Measurements from ENCODE around the gene SLC16A5.
"Not testable (repeated sequence)": the region's sequence is repeated elsewhere in the genome, so short reads cannot be mapped to it uniquely, and the experiment has no call there.

SLC16A5 gene

DNA sequence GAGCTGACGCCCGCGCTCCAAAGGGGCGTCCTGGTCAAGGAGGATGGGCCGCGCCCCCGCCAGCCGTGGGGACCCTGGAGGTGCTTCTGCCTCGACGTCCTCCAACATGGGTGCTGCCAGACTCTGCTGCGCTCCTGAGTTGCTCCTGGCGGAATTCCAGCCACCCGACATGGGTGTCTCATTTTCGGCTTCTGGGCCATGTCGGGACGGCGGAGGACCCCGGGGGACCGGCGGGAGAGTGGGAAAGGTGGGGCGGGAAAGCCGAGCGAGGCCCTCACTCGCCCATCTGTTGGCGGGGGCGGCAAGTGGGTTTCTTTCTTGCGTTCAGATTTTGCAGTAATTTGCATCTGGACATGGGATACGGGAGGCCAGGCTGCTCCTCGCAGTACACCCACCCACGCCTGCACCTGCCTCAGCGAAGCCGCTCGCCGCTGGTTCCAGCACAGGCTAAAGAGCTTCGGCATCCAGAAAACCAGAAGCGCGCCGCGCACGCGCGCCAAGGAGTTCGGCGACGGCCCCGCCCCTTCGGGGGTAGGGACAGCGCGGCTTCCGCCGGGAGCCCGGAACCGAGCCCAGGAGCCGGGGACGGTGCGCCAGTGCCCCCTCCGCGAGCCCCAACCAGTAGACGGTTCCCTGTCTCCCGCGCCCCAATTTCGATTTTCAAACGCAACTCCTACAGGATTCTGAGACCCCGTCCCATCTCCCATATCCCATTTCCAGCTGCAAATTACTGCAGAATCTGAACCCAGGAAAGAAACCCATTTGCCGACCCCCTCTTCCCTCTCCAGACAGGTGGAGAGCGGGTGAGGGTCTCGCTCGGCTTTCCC is 21.9 kb downstream of the SLC16A5 start, which contains the start of gene ARMC7:
Gene ARMC7 (plus strand): TSS at position 563 of the 827 bp plus-strand sequence. CDS start 320 bp downstream, outside the sequence.
- peak; percentile 84 to 91 (median 90) for DNase-seq (ENCODE audit: low read depth in 2 of 3, low spot score in 1 of 3)

DNA sequence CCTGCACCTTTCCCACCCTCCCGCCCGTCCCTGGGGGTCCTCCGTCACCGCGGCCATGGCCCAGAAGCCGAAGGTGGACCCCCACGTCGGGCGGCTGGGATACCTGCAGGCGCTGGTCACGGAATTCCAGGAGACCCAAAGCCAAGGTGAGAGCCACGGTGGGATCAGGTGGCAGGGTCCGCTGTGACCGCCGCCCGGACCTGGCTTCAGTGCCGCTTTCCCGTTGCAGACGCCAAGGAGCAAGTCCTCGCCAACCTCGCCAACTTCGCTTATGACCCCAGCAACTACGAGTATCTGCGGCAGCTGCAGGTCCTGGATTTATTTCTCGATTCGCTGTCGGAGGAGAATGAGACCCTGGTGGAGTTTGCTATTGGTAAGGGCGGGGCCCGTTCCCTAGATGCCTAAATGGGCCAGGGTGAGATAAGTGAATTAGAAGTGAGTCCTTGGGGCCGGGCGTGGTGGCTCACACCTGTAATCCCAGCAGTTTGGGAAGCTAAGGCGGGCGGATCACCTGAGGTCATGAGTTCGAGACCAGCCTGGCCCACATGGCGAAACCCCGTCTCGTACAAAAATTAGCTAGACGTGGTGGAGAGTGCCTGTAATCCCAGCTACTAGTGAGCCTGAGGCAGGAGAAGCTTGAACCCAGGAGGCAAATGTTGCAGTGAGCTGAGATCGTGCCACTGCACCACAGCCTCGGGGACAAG is 22.6 kb downstream of the SLC16A5 start:
- no peak for DNase-seq (ENCODE audit: low read depth in 2 of 3, low spot score in 1 of 3)

DNA sequence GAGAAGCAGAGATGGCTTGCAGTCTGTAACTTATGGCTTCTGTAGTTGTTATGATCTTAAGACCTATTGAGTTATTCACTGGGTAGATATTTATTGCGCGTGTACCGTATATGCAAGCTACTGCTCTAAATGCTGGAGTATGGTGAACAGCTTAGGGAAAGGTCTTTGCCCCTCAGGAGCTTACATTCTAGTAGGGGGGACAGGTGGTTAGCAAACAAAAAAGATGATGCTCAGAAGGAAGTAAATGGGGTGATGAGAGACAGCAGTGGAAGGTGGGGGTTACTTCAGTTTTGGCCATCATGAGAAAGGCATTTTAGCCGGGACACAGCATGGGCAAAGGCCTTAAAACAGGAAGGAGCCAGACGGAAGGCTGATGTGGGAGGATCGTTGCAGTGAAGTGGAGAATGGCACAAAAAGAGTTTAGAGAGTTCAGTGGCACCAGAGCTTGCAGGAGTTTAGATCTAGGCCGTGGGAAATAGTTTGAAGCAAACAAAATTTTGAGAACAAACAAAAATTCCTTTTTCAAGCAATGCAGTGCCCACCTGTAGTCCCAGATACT is 24.1 kb downstream of the SLC16A5 start:
- DNase-seq (ENCODE audit: low read depth in 2 of 3, low spot score in 1 of 3): no peak

DNA sequence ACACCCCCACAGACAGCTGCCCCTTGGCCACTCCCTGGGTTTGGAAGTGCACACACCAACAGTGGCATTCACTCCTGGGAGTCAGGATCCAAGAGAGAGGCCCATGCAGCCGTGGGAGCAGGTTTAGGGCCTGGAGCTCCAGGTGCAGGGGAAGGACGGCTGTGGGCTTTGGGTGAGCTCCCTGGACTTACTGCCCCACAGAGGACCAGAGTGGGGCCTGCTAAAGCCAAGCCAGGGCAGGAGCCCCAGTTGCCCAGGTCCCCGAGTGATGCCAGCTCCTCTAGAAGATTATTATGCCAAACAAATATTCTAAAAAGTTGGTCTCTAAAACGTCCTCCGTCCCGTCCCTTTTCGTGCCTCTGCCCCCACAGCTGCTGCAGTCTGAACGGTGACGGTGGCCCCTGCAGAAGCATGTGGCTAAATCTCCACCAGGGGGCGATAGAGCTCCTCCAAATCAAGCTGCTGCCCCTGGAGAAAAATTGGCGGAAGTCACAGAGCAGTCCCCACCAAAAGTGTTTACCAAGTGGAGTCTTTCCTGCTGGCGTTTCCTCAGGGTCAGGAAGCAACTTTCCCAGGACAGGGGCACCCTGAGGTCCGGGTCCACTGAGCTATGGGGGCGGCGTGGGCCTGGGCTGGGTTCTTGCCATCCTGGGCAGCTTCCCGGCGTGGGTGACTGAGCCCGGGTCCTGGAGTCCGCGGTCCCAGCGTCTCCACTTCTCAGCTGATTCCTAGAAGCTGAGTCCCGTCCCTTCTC is 26.2 kb downstream of the SLC16A5 start:
- DNase-seq (ENCODE audit: low read depth in 2 of 3, low spot score in 1 of 3): peak; percentile 80 to 96 (median 81)

DNA sequence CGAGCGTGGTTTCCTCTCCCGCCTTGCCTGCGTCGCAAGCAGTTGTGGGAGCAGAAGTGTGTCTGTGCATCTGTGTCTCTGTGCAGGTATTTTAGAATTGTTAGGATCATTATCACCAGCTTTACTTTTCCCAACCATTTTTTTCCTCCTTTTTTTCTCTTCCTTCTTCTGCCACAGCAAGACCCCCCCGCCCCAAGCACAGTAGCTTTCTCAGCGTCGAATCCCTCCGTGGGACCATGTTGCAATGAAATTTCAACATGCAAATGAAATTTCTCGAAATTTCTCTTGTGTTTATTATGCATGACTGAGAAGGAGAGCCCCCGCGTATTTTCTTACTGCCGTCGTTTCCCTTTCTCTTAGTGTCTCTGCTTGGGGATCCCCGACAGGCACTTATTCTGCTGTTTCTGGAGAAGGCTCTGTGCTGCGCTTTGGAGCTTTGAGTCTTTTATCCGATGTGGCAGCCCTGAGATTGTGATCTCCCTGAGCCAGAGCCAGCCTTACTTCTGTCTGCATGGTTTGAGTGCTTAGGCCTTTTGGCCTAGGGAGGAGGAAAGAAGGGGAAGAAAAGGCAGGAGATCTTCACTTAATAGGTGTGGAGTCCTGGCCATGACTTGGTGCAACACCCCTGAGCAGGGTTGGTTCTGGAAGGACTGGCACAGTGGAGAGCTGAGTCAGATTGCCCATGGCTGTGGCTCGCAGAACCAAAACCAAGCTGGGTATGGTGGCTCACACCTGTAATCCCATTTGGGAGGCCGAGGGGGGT is 27.0 kb downstream of the SLC16A5 start:
- no peak for DNase-seq (ENCODE audit: low read depth in 2 of 3, low spot score in 1 of 3)

DNA sequence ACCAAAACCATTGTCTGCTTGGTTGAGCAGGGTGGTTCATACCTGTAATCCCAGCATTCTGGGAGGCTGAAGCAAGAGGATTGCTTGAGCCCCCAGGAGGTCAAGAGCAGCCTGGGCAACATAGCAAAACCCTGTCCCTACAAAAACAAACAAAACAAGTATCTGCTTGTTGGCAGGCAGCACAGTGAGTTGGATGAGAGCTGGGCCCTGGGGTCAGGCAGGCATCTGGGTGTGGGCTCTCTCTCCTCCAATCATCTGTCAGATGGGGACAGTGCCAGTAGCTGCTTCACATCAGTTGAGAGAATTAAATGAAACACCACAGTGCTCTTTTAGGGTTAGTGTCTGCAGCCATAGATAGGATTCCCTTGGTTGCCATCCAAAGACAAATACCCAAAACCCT is 27.8 kb downstream of the SLC16A5 start:
- no peak for DNase-seq (ENCODE audit: low read depth in 2 of 3, low spot score in 1 of 3)

DNA sequence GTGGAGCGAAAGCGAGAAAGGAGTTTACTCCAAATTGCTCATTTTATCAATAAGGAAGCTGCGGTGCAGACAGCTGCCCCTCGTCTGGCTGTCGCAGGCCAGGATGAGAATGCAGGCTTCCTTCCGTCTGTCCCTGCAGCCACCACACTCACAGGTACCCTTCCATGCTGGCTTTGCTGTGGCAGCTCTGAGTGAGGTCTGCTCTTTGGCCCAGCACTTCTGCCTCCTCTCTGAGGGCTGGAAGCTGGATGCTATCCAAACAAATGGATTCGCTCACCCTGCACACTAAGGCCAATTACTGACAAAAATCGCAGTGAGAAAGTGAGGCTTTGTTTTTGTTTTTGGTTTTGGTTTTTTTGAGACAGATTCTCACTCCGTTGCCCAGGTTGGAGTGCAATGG is 29.0 kb downstream of the SLC16A5 start:
- DNase-seq (ENCODE audit: low read depth in 2 of 3, low spot score in 1 of 3): no peak

DNA sequence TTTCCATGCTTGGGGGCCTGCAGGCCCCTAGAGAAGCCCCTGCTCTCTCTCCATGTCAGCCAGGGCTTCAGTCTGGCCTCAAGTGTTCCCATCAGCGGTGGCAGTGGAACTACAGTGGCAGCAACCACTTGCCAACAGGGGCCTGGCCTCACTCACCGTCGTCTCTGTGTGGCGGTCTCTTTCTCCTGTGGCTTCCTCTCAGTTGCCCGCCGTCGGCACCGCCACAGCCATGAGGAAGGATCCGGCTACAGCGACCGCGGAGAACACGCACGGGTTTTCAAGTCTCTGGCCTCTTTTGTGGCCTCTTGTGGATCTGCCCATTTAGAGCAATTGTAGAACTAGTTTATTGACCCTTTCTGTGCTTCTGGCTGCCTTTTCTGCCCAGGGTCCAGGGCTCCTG is 30.6 kb downstream of the SLC16A5 start:
- DNase-seq (ENCODE audit: low read depth in 2 of 3, low spot score in 1 of 3): no peak

DNA sequence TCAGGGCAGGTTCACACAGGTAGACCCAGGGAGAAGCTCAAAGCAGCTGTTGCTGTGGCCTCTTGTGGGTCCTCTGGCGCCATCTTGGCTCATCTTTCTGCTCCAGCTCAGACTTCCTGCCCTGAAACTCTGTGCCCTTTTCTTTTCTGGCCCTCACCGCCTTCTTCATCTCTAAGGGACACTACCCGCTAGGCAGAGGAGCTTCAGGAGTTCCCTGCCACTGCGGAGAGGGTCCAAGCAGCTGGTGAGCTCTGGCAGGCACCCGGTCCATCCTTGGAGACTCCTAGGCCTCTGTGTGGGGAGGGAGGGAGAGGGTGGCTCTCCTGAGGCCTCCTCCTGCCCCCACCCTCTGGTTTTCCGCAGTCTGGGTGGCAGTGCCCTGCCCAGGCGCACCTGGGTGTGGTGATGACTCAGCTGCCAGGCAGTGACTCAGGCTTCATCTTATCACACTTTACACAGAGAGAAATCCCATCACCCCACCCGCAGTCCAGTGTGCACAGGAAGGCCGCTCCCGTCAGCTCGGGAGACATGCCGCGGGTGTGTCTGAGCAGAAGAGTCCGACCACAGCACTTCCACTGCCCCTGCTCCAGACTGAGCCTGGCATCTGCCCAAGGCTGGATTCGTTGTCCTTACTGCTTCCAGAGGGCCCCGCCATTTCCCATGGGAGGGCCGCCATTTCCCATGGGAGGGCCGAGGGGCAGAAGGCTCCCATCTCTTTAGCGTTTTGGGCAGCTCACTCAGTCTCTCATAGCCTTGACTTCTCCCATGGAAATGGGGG is 36.5 kb downstream of the SLC16A5 start:
- peak; percentile 36 to 51 (median 45) for DNase-seq (ENCODE audit: low read depth in 2 of 3, low spot score in 1 of 3)

DNA sequence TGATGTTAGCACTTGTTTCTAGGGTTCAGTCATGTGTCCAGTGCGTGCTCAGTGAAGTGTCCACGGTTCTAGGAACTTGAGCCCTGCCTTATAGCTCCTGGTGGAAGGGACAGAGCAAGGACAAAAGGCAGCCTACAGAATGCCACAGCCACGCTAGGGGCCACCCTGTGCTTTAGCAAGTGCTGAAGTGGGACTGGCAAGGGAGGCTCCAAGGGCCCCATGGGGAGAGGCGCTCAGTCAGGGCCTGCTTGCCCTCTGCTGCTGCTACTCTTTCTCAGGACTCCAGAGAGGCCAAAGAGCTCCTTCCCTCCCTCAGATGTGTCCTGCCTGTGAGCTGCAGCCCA is 37.0 kb downstream of the SLC16A5 start:
- no peak for DNase-seq (ENCODE audit: low read depth in 2 of 3, low spot score in 1 of 3)

DNA sequence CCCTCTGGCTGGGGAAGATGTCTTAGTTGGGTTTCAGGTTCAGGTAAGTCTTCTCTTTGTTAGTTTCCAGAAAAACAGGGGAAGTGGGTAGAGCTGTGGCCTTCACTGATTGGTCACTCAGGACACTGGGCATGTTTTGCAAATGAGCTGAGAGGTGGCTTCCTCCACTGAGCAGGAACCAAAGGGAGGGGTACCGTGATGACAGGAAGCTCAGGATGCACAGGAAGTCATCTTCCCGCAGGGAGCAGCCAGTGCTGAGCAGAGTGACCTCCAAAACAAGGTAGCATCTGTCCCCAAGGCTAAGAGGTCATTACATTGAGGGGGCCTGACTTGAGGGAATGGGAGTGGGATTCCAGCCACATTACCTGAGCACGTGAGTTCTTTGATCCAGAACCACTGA is 38.2 kb downstream of the SLC16A5 start:
- DNase-seq (ENCODE audit: low read depth in 2 of 3, low spot score in 1 of 3): no peak

DNA sequence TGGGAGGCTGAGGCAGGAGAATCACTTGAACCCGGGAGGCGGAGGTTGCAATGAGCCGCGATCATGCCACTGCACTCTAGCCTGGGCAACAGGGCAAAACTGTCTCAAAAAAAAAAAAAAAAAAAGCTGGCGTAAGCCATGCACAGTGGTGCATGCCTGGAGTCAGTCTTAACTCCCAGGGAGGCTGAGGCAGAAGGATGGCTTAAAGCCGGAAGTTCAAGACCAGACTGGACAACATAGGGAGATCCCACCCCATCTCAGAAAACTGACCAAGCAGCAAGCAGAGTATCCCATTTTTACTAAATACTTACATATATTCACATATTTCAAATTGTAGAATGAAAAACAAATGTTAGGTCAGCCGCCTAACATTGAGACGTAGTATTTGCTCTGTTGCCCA is 39.2 kb downstream of the SLC16A5 start:
- no peak for DNase-seq (ENCODE audit: low read depth in 2 of 3, low spot score in 1 of 3)

DNA sequence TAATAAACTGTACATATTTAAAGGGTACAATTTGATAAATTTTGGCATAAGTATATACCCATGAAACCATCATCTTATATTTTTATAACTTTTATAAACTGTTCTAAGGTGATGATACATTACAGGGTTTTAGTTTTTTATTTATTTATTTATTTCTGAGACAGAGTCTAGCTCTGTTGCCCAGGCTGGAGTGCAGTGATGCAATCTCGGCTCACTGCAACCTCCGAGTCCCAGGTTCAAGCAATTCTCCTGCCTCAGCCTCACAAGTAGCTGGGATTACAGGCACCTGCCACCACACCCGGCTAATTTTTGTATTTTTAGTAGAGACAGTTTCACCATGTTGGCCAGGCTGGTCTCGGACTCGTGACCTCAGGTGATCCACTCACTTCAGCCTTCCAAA is 40.2 kb downstream of the SLC16A5 start:
- not testable (repeated sequence) for DNase-seq (ENCODE audit: low read depth in 2 of 3, low spot score in 1 of 3)

DNA sequence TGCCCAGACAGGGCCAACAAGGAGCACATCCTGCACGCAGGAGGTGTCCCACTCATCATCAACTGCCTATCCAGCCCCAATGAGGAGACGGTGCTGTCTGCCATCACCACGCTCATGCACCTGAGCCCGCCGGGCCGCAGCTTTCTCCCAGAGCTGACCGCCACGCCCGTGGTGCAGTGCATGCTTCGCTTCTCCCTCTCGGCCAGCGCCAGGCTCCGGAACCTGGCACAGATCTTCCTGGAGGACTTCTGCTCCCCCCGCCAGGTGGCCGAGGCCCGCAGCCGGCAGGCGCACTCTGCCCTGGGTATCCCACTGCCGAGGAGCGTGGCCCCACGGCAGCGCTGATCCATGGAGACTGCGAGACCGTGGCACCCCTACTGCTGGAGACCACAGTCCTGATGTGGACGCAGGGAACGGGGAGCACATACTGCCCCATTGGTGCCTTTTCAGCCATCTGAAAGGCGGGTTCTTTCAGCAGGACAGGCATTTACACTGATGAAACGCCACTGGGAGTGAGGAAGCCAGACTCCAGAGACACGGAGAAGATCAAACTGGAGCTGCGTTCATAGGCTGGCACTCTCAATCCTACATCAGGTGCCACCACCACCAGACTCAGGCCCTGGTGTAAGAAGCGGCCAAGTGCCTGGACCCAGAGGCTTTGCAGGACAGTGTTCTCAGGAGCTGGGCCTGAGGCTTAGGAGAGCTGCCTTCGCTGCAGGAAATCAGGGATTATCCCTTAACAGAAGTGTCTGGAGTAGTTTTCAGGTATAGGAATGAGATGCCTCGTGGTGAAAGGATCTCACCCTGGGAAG is 41.1 kb downstream of the SLC16A5 start:
- no peak for DNase-seq (ENCODE audit: low read depth in 2 of 3, low spot score in 1 of 3)

DNA sequence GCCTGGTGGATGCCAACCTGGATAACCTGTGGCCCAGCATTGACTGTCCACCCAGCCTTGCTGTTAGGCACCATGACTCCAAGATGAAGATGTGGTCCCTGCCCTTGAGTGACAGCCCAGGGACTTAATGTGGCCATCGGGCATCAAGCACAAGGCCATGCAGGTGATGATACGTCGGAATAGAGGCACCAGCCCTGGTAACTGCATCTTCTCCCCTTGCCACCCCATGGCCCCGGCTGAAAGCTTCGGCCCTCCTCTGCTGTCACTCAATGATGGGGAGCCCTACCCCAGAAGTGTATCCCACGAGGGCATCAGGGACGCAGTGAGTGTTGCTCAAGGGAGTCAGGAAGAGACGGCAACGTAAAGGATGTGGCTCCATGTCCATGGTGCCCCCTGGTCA is 41.8 kb downstream of the SLC16A5 start:
- DNase-seq (ENCODE audit: low read depth in 2 of 3, low spot score in 1 of 3): no peak

DNA sequence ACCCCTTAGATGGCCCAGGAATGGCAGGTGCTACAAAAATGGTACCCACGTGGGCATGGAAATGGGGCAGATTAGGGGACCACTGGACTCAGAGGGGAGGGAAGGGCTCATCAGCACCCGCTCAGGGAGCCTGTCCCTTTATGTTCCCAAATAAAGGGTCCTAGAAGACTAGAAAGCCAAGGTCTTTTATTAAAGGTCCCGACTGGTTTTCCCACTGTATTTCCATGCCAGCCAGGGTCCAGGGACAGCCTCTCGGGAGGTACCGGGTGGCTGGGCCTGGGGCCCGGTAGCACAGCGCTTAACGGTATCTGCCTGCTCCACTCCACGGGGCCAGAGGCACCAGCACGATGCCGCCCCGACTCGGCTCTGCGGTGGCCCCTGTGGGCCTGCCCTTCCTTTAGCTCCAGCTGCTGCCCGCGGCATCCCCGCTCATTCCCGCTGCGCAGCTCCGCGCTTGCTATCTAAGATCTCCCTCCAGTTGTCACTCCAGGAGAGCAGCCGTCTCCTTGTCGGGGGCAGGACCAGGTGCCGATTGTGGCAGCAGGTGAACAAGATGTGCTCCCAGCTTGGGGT is 42.4 kb downstream of the SLC16A5 start:
- DNase-seq (ENCODE audit: low read depth in 2 of 3, low spot score in 1 of 3): no peak

DNA sequence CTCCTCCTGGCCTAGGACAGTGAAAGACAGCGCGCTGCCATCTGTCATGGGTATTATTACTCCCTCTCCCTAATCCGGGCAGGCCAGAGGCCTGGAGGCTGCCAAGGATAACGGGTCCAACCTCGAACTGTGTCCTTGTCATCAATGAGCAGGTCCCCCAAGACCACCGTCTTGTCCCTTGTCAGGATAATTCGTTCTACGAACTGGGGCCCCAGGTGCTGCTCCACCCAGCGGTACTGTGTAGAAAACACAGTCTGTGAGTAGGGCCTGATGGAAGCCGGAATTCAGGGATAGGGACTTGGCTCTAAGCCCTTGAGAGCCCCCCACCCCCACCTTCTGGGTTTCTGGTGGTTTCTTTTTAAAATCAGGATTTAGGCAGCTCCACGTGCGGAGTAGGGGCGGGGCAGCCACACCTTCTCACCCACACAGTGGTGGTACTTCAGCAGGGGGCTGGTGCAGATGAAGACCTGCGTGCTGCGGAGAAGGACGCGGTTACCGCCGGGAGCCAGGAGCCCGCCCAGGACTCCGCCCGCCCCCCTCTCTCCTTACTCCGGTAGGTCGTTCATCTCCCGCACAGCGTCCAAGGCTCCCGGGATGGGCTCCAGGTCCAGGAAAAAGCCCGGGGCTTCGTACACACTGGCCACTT is 43.0 kb downstream of the SLC16A5 start:
- peak in 2 of 3 donors; percentile 38 to 41 for DNase-seq (ENCODE audit: low read depth in 2 of 3, low spot score in 1 of 3)

DNA sequence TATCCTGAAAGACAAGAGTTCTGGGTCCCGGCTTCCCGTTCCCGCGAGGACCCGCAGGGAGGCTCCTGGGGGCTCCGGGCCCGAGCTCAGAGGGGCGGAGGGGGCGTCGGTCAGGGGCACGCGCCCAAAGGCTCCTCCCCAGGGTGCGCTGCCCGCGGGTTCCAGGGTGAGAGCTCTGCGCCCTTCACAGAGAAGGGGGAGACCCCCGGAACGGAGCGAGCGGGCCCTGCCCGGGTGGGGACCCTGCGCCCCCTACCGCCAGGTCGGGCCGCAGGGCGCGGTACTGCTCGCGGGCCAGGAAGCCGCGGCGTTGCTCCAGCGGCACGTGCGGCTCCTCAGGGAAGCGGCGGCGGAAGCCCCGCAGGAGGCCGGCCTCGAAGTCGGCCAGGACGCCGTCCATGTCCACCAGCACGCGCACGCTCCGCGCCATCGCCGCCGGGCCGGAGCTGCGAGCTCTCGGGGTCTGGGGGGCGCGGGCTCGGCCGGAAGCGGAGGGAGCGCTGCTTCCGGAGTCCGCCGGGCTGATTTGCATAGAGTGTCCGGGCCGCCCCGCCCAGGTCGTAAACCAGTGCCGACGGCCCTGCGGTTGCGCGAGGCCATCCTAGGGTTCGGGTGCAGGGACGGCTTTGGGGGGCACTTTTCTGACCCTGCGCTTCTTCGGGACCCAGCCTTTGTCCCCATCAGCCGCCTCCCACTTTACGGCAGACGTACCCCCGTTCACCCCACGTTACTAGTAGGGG is 43.7 kb downstream of the SLC16A5 start, which contains the start of gene NT5C:
Gene NT5C (minus strand): TSS at position 465 of the 740 bp plus-strand sequence. CDS start 35 bp downstream, at position 430.
- DNase-seq (ENCODE audit: low read depth in 2 of 3, low spot score in 1 of 3): peak; percentile 49 to 75 (median 52)
